NCI-H2171 (cell line): ENCODE measurements around the gene ZNF680.
"Not testable (repeated sequence)": the region's sequence is repeated elsewhere in the genome, so short reads cannot be mapped to it uniquely, and the experiment has no call there.

ENCODE experiments used
- DNase-seq: peaks from one replicate; lab custom pipeline; 2025; lab: John Stamatoyannopoulos, UW

ZNF680 gene

DNA sequence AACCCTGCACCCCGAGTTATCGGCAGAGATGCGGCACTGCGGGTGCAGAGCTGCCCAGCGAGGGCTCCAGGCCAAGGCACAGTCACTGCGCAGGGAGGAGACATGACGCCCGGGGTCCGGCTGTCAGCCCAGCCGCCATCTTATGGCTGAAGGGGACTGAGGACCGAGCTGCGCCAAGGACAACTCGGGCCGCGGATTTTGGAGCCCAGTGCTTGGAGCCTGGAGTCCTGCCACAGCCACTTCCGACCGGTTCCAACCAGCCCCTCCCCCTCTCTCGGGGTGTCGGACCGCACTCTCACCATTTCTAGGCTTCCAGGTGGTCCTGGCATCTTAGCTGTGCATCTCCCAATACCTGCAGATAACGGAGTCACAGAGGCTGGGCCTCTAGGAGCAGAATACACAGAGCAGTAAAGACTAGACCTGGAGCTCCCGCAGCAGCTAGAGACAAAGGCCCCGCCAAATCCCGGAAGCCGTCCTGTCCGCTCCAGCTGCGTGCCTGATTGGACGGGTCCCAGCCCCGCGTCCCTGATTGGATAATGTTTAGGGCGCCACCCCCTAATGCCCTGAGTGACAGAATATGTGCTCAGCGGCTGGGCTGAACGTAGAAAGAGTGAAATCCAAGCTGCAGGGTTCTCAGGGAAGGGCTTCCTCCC lies at the start of gene ZNF680:
Gene ZNF680 (minus strand): TSS at position 446 of the 653 bp plus-strand sequence. CDS start 117 bp downstream, at position 329.
- DNase-seq = peak; percentile 92

DNA sequence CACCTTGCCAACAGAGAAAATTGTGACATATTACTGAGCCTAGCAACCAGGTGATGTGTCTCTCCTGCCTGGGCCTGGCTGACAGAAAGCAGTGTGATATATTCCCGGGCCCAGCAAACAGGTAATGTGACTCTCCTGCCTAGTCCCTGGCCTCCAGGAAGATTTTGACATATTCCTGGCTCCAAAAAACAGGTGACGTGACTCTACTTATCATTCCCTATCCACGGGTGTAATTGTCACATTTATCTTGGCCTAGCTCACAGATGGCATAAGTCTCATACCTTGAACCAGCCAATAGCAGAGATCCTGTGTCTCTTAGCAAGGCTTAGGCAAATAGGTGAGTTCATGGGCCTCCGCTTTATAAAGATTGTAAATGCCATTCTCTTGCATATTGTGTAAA lies 49.6 kb upstream of the ZNF680 start:
- DNase-seq = no peak

DNA sequence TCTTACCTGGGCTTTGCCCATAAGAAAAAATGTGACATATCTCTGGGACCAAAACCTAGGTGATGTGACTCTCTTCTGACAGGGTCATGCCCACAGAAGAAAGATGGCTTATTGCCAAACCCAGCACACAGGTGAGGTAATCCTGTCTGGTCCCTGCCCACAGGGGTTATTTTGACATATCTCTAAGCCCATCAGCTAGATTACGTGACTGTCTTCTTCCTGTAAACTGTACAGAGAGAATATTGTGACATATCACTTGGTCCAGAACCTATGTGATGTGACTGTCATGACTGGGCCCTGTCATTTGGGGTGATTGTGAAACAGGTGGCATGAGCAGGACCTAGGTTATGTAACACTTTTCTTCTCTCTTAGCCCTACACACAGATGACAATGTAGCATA lies 48.8 kb upstream of the ZNF680 start:
- no peak for DNase-seq

DNA sequence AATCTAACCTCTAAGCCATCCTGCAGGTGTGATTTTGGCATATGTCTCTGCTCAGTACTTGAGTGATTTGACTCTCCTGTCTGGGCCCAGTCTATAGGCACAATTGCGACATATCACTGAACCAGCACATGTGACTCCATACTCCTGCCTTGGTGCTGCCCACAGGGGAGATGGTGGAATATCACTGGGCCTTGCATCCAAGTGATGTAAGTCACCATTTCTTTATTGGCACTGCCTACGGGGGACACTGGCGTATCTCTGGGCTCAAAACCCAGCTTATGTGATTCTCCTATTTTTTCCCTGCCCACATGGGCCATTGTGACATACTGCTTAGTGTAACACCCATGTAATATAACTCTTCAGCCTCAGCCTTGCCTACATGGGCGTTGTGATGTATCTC lies 48.1 kb upstream of the ZNF680 start:
- DNase-seq = no peak

DNA sequence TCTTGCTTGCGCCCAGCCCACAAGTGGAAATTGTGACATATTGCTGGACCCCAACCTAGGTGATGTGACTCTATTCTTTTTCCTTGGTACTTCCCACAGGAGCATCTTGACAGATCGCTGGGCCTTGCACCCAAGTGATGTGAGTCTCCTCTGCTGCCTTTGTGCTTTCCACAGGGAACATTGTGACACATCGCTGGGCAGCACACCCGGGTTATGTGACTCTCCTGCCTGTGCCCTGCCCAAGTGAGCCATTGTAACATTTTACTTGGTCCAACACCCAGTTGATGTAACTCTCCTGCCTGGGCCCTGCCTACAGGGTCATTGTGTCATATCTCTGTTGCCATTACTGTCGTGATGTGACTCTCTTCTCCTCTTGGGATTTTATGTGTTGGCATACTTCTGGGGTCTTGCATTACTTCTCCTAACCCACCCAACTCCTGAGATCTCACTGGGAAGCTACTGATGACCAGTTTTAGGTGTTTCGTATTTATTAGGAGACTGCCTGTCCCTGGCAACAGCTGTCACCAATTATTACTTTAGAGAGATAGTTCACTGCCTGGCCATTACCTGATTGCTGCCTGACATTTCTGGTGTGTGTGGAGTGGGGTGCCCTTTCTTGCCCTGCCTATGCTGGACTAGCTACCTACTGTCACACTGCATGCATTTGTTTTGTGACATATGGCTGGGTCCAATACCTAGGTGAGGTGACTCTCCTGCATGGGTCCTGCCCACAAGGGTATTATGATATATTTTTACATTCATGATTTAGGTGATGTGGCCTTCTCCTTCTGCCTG lies 45.4 kb upstream of the ZNF680 start:
- no peak for DNase-seq

DNA sequence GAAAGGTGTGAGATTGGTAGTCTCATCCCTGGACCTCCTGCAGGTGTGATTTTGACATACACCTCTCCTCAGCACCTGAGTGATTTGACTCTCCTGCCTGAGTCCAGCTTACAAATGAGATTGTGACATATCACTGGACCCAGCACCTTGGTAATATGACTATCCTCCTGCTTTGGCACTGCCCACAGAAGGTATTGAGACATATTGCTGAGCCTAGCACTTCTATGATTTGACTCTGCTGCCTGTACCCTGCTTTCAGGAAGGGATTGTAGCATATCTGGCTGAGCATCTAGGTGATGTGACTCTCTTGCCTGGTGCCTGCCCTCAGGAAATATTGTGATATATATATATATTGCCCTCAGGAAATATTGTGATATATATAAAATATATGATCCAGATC lies 43.5 kb upstream of the ZNF680 start:
- no peak for DNase-seq

DNA sequence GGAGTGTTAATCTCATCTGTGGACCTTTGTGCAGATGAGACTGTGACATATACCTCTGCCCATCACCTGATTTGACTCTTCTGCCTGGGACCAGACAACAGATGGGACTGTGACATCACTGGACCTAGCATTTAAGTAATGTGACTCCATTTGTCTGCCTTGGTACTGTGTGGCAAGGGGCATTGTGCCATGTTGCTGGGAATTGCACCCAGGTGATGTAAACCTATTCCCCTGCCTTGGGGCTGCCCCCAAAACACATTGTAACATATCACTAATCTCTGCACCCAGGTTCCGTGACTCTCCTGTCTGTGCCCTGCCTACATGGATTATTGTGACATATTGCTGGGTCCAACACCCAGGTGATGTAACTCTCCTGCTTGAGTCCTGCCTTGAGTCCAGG lies 40.4 kb upstream of the ZNF680 start:
- DNase-seq = no peak

DNA sequence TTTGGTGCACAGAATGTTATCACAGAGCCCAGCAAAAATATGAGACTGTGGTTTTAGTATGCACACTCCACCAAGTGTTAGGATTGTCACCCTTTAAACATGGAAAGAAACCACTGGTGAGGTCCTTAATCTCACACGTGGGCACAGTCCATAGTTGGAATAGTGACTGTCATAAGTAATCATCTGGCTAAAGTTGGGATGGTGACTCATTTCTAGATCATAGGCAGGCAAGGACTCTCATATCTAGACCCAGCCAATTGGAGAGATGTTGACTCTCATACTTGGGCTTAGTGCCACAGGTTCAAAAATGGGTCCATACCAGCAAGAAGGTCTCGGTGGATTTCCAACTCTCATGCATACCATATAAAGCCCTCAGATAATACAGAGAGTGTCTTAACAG lies 39.6 kb upstream of the ZNF680 start:
- DNase-seq = no peak

DNA sequence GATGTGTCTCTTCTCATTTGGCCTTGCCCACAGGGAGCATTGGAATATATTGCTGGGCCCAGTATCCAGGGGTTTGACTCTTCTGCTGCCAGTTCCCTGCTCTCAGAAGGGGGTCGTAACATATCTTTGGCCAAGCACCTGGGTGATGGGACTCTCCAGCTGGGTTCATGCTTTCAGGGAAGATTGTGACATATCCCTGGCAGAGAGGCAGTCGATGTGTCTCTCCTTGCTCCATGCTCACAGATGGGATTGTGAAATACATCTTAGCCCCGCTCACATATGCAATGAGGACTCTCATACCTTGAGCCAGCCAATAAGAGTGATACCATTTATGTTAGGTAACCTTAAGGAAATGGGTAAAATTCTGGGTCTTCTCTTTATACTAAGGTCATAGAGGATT lies 39.2 kb upstream of the ZNF680 start:
- no peak for DNase-seq

DNA sequence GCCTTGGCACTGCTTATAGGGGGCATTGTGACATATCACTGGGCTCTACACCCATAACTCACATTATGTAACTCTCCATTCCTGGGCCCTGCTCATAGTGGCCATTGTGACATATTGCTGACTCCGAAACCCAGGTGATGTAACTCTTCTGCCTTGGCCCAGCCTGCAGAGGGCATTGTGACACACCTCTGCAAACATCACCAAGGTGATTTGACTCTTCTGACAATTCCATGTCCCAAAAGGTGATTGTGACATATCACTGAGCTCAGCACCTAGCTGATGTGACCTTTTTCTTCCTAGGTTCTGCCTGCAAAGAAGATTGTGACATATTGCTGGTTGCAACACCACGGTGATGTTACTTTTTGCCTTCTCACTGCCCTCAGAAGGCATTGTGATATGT lies 36.5 kb upstream of the ZNF680 start:
- no peak for DNase-seq

DNA sequence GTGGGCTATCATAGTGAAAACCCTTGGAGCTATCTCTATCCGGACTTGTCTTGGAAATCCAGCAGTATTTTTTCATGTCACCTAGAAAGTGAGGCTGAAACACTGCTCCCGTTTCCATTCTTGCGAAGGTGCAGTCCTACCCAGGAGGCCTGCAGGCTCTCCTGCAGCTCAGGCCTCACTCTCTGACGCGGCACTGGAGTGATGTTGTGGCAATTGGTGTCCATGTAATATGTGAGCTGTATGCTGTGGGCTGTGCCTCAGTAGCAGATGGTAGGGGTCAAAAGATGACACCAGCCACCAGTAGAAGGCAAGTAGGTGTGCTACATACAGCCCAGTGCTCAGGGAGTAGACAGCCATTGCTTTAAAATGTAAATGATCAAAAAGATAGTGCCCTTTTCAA lies 28.1 kb upstream of the ZNF680 start:
- no peak for DNase-seq

DNA sequence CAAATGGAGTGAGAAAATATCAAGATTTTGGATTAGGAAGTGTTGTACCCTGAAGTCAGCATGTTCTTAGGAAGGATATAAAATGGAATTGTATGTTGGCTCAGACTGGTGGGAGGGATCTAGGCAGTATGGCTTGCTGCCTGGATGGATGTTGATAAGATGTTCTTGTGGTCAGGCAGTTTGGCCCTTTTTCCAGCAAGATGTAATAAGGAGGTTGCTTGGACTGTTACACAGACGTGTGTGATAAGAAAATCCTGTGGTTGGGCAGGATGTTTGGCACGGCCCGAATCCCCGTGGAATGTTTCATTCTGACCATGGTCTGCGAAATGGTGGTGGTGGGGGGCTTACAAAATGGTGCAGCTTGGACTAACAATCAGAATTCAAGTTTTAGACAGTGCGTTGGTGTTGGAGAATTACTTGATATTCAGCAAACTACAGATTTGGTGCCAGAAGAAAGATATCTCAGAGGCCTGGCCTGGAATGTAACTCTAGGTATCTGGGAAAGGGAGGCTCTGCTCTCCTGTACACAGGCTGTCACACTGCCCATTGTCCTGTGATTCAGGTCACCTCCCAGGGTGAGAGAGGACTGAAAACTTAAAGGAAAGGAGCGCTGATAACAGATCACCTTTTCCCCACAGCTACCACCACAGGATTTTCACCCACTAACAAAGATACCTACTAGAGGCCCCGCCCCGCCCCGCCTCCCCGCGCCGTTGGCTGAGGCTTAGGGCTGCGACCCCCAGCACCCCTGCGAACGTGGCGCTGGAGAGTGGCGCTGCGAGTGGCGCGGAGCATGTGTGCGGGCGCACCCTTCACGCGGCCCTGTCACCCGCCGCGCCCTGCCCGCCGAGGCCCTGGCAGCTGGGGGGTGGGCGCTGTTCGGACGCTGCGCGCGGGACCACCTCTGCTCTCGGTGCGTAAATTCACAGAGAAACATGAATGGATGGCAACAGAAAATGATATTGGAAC lies 19.3 kb upstream of the ZNF680 start:
- no peak for DNase-seq

DNA sequence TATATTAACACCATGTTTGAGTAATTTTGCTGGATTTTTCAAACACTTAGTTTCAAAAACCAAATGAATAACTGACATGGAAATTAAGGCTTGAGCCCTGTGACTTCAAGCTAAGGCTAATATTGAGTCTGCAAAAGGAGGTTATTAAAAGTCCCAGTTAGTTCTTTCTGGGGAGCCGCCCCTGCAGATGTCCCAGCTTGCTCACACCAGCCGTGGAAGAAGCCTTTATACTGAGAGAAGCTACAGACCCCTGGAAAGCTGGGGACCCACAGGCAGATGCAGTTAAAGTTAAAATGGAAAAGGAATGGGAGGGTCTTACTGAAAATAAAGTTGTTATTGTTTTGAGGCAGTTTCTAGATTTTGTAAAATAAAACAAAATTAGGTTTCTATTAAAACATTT lies 18.5 kb upstream of the ZNF680 start:
- DNase-seq = no peak

DNA sequence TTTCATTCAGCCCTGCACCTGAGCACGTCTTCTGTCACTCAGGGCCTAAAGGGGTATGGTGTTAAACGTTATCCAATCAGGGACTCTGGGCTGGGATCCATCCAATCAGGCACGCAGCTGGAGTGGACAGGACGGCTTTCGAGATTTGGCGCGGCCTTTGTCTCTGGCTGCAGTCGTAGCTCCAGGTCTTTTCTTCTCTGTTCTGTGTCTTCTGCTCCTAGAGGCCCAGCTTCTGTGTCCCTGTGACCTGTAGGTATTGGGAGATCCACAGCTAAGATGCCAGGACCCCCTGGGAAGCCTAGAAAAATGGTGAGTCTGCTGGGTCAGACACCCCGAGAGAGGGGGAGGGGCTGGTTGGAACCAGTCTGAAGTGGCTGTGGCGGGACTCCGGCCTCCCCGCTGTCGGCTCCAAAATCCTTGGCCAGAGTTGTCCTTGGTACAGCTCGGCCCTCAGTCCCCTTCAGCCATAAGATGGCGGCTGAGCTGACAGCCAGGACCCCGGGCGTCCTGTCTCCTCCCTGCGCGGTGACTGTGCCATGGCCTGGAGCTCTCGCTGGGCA lies 11.7 kb upstream of the ZNF680 start:
- no peak for DNase-seq

DNA sequence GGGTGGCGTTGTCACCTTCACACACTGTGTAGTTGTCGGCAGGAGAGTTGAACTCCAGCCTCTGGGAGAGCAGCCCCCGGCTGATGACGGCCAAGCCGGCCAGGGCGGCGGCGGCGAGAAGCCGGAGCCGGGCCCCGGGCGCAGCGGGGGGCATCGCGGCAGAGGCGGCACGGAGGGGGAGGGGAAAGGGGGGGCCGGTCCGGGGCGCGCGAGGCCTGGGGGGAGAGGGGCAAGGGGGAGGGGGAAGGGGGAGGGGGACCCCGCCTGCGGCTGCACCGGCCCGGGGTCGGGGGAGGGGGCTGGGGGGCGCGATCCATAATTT lies 7.4 kb upstream of the ZNF680 start:
- not testable (repeated sequence) for DNase-seq

DNA sequence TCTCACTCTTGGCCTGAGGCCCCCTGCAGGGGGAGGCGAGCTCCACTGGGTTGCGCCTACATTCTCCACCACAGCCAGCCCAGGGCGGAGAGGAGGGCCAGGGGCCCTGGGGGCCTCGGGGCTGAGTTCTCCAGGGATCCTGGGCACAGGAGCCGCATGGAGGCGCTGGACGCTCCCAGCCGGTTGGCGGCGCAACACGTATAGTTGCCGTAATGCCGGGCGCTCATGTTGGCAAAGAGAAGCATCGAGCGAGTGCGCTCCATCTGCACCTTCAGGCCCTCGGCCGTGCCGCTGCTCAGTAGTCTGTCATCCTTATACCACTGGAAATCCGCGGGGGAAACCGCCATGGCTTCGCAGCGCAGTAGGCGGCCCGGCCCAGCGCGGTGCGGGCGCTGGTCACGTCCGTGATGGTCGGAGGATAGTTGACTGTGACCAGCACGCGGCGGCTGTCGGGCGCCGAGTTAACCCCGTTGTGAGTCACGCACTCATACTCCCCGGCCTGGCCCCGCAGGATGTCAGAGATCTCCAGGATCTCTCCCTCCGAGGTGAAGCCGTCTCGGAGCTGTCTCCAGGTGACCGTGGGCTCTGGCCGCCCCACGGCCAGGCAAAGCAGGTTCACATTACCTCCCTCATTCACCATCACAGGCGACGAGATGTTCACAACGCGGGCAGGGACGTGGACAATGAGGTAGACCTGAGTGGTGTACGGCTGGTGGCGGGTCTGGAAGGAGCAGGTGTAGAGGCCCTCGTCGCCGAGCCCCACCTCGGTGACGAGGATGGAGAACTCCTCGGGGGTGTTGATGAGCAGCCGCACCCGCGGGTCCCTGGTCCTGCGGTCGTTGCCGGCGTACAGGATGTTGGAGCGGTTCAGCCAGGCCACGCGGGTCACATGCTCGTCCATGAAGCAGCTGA lies 6.8 kb upstream of the ZNF680 start:
- not testable (repeated sequence) for DNase-seq

DNA sequence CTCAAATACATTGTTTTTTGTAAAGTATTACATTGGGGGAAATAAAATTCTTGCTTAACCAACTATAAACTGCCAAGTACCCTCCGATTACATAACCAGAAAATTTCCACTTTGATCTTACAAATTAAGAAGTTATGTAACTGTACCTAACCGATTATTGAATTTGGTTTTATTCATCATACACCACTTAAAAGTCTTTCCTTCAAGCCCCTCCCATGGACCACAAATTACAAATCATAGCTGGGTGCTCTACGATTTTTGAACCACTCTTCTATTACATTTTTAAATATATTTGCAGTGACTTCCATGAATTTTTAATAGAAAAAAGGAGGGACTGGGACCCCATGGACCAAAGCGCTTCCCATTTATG lies 630 bp downstream of the ZNF680 start:
- no peak for DNase-seq

DNA sequence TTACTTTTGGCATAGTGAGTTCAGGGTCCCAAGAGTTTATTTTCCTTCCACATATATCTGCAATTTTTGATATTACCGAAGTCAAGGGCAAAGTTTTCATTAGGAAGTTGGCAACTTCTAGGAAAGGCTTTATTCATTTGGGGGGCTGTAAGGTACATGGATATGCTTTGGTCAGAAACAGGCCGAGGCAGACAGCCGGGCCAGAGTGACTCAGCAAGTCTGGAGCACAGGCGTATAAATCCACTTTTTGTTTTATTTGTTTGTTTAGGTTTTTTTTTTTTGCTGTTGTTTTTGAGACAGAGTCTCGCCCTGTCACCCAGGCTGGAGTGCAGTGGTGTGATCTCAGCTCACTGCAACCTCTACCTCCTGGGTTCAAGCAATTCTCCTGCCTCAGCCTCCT lies 3.7 kb downstream of the ZNF680 start:
- DNase-seq = no peak

DNA sequence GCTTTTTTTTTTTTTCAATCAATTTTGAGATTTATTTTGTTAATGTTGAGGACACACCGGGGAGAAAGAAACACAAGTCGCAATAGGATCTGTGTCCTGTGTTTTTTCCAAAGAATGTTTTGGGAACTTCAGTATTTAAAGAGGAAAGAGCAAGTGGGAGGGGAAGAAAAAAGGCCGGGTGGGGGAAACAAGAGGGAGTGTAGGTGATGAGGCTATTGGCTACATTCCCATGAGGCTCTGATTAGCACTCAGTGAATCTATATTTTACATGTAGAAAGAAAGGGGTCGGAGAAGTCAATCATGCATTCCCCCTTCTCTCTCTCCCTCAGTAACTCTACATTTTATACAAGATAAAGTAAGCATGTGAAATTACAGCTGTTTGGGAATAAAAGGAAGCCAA lies 4.1 kb downstream of the ZNF680 start:
- no peak for DNase-seq

DNA sequence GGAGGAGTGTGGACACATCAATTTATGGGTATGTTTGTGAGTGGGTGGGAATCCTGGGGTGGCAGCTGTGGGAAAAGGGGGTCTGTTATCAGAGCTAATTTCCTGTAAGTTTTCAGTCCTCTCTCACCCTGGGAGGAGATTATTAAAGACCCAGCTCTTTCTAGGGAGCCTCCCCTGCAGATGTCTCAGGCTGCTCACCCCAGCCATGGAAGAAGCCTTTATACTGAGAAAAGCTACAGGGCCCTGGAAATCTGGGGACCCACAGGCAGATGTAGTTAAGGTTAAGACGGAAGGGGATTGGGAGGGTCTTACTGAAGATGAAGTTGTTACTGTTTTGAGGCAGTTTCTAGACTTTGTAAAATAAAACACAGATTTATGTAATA lies 4.6 kb downstream of the ZNF680 start:
- DNase-seq = no peak

DNA sequence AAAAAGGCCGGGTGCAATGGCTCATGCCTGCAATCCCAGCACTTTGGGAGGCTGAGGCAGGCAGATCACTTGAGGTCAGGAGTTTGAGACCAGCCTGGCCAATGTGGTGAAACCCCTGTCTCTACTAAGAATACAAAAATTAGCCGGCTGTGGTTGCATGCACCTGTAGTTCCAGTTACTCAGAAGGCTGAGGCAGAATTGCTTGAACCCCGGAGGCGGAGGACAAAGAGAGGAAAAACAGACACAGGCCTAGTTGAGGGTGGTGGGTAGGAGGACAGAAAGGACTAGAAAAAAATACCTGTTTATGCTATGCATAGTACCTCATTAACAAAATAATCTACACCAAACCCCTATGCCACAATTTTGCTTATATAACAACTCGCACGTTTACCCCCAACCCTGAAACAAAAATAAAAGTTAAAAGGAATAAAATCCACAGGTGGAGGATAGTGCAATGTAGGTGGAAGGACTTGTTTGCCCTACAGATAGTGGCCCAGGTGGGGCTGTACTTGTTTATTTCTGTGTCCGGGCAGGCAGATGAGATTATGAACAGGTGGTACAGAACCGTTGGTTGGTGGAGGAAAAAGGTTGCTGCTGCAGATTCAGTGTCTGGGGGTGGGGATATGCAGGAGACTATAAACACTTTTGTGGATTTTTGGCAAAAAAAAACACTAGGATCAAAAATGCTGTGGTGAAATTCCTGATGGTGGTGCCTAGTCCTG lies 5.1 kb downstream of the ZNF680 start:
- DNase-seq = no peak
